CD4-positive, alpha-beta memory T cell (primary cell): ENCODE measurements around the gene CCDC120. TPM values are rescaled to one million over a fixed set of nuclear protein-coding genes. Genes with fewer than 3 reads are reported as not detected.

Experiments used
- CTCF ChIA-PET: fragments of 350-600 bp; sonication (Branson Sonifier 250); formaldehyde crosslinking; loops from one replicate; lab custom pipeline; 2021; ENCODE audit warnings: inconsistent platforms; ENCODE audit not compliant: partially characterized antibody; lab: Charles Lee
- POLR2A ChIA-PET: fragments of 350-600 bp; sonication (Branson Sonifier 250); formaldehyde crosslinking; loops from one replicate; lab custom pipeline; 2021; ENCODE audit not compliant: partially characterized antibody; lab: Charles Lee
- DNase-seq, 5 donors: peaks; one replicate each; pipeline versions ENCODE4 v3.0.0 to v3.0.0-alpha.2; 2020 to 2022; ENCODE audit warnings: mixed read lengths in 1 of 5
- H3K27ac ChIP-seq: one replicate; pipeline ENCODE4 v1.7.0; 2013; ENCODE audit warnings: low read depth, low read length
- H3K27me3 ChIP-seq: 2 replicates; pipeline ENCODE4 v1.7.0; 2013; ENCODE audit warnings: mild to moderate bottlenecking, low read length, moderate library complexity; ENCODE audit not compliant: insufficient read depth
- H3K36me3 ChIP-seq: 2 replicates; pipeline ENCODE4 v1.7.0; 2013; ENCODE audit warnings: mild to moderate bottlenecking, low read length, moderate library complexity; ENCODE audit not compliant: insufficient read depth
- H3K4me1 ChIP-seq: 2 replicates; pipeline ENCODE4 v1.7.0; 2013; ENCODE audit warnings: mild to moderate bottlenecking, low read length, moderate library complexity; ENCODE audit not compliant: insufficient read depth
- H3K4me3 ChIP-seq, 2 donors: one replicate each; pipeline ENCODE4 v1.7.0; 2013; ENCODE audit warnings: low read length in 2 of 2, mild to moderate bottlenecking in 1 of 2
- H3K9me3 ChIP-seq, 2 donors: one replicate each; pipeline ENCODE4 v1.7.0; 2013; ENCODE audit warnings: low read length in 2 of 2, control low read depth in 1 of 2; ENCODE audit not compliant: control insufficient read depth in 1 of 2
- H3K27ac Mint-ChIP-seq, 7 donors: one replicate each; pipeline ENCODE4 v1.8.0; 2020 to 2021; ENCODE audit warnings: mixed read lengths in 7 of 7, mild to moderate bottlenecking in 6 of 7, inconsistent platforms in 3 of 7, moderate library complexity in 3 of 7
- H3K27me3 Mint-ChIP-seq, 2 donors: one replicate each; pipeline ENCODE4 v1.8.0; 2020 to 2021; ENCODE audit warnings: mixed read lengths in 2 of 2
- H3K36me3 Mint-ChIP-seq, 2 donors: one replicate each; pipeline ENCODE4 v1.8.0; 2020 to 2021; ENCODE audit warnings: mixed read lengths in 2 of 2, inconsistent platforms in 1 of 2, mild to moderate bottlenecking in 1 of 2
- H3K4me1 Mint-ChIP-seq, 4 donors: one replicate each; pipeline ENCODE4 v1.8.0; 2020 to 2021; ENCODE audit warnings: mixed read lengths in 4 of 4, mild to moderate bottlenecking in 1 of 4
- H3K4me3 Mint-ChIP-seq, 8 donors: one replicate each; pipeline ENCODE4 v1.8.0; 2020 to 2021; ENCODE audit warnings: mixed read lengths in 8 of 8, mild to moderate bottlenecking in 7 of 8, moderate library complexity in 6 of 8, inconsistent platforms in 3 of 8
- H3K9me3 Mint-ChIP-seq, 8 donors: one replicate each; pipeline ENCODE4 v1.8.0; 2020 to 2021; ENCODE audit warnings: mixed read lengths in 8 of 8, mild to moderate bottlenecking in 5 of 8, inconsistent platforms in 3 of 8, moderate library complexity in 1 of 8
- intact Hi-C: fragments of 100-400 bp; cut with micrococcal nuclease; formaldehyde crosslinking; loops from one replicate; pipeline ENCODE4 v1.15.1; 2023
- polyA plus RNA-seq, 2 donors: library from polyadenylated mRNA; unstranded; fragments of 300-500 nt; fragmentation: Illumina TruSeq; gene quantifications; one replicate each; pipeline ENCODE4 v1.2.3, GENCODE V29; 2021
- total RNA-seq, 2 experiments: library from RNA; stranded (reverse); gene quantifications; one replicate each; pipeline ENCODE4 v1.2.3, GENCODE V29; 2021

CCDC120 gene
- total and polyA plus RNA-seq, 4 experiments from 2014 or later, result 0.19 to 10.6 (median 5.4) TPM

DNA sequence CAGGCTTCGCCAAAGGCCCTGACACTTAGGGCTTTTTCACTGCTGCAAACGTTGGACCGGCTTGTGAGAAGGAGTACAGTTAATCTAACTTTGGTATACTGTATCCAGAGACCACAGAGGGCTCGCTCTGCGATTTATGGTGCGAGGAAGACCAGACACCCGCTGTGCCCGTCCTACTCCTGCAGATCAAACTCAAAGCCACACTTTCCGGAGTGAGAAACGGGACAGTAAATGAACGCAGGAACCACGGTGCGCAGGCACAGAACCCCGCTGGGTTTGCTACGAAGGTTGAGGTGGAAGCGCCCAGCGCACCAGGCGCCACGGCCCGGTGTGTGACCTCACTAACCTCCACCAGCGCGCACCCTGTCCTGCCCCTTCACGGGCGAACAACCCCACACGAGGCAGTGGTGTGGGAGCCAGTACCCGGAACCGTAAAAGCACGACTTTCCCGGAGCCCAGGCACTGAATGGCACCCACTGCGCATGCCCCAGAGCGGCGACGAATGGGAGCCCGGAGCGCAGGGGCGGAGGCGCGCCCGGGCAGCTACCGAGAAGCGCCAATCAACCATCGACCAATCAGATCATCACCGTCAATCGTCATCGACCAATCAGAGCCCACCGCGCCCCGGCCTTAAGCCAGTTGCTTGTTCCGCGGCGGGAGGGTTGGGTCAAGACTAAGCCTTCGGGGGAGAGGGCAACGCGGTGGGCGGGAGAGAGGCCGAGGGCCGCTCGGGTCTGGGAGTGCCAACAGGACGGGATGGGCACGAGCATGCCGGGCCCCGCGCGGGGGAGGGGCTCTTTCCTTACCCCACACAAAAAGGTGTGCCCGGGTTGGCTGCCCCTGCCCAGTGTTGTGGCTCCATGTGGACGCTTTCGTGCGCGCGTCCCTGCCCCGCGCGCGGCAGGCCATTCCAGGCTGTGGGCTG, 42.2 kb downstream of the CCDC120 start:
- Histone ChIP-seq H3K36me3 (no peaks in the 10 kb centered on the region), H3K27me3 (no peaks in the 10 kb centered on the region), H3K27ac (peak overlapping the region; percentile 76), H3K4me1 (peaks cover 6% of the 10 kb centered on the region), H3K9me3 (no peaks in the 10 kb centered on the region), H3K4me3 (peak overlapping the region; percentile 22 to 71)
- intact Hi-C loops, result loop anchor here (2.0 kb wide), 2 partner anchors 22 to 26 kb away; partner anchors contain the start of genes GPKOW and PRAF2
- POLR2A ChIA-PET, result interaction anchor here (0.7 to 1.8 kb wide), 6 partner anchors 10 to 143 kb away, joined by 3 to 16 read pairs (median 4); partner anchors contain the start of genes GRIPAP1 and WDR45
- CTCF ChIA-PET, result no interaction called here
- H3K27ac Mint-ChIP-seq, result peak overlapping the region; percentile 93 to 97 (median 94)
- peaks cover 0 to 9% (median 4%) of the 10 kb centered on the region in 4 donors for H3K4me1 Mint-ChIP-seq
- DNase-seq, result peak; percentile 88 to 91 (median 89)
- no peaks in the 10 kb centered on the region for H3K9me3 Mint-ChIP-seq
- peaks cover 0 to 2% of the 10 kb centered on the region in 2 donors for H3K36me3 Mint-ChIP-seq
- no peaks in the 10 kb centered on the region for H3K27me3 Mint-ChIP-seq
- peak overlapping the region; percentile 87 to 92 (median 90) for H3K4me3 Mint-ChIP-seq

DNA sequence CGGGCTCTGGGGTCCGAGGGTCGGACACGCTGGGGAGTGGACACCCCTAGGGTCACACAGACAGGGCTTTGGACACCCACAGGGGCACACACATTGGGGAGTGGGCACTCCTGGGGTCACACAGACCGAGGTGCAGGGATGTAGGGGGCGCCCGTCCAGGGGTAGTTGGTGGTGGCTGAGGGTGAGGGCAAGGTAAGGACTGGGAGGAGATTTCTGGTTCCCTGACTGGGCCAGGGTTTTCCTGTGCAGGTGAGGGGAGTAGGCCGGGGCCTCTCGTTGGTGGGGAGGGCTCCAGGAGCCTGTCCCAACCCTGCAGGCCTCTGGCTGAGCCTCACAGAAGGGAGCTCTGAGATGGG, 42.8 kb downstream of the CCDC120 start:
- H3K36me3 Mint-ChIP-seq, result peaks cover 0 to 2% of the 10 kb centered on the region in 2 donors
- H3K9me3 Mint-ChIP-seq, result no peaks in the 10 kb centered on the region
- no peaks in the 10 kb centered on the region for H3K27me3 ChIP-seq
- intact Hi-C loops, result loop anchor here (2.0 kb wide), 2 partner anchors 21 to 27 kb away; partner anchors contain the start of genes GPKOW and PRAF2
- H3K4me3 Mint-ChIP-seq, result peak overlapping the region; percentile 51 to 92 (median 90)
- H3K36me3 ChIP-seq, result no peaks in the 10 kb centered on the region
- peaks cover 0 to 9% (median 5%) of the 10 kb centered on the region in 4 donors for H3K4me1 Mint-ChIP-seq
- ChIA-PET CTCF (no interaction called here), POLR2A (interaction anchor here (0.7 to 1.8 kb wide), 6 partner anchors 9 to 143 kb away, joined by 3 to 16 read pairs (median 4); partner anchors contain the start of genes GRIPAP1 and WDR45)
- peak overlapping the region; percentile 76 for H3K27ac ChIP-seq
- peak overlapping the region in 6 of 7 donors; percentile 22 to 96 (median 78) for H3K27ac Mint-ChIP-seq
- no peaks in the 10 kb centered on the region for H3K9me3 ChIP-seq
- DNase-seq, result no peak
- no peaks in the 10 kb centered on the region for H3K27me3 Mint-ChIP-seq
- H3K4me1 ChIP-seq, result peaks cover 6% of the 10 kb centered on the region
- peak overlapping the region in 1 of 2 donors; percentile 71 for H3K4me3 ChIP-seq

DNA sequence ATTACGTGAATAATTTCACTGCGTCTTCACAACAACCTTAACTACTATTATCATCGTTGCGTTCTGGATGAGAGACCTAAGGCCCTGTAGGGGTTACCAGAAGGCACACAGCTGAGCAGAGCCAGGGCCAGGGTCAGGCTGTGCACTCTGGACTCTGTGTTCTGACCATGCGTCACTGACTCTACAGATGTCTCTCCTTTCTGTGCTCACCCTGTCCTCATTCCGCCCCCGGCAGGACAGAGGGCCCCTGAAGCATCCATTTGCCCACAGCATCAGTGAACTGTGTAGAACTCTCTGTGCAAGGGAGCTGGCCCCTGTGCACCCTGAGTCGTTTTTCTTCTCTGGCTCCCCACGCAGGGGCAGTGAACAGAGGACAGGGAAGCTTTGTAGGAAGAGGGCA, 43.4 kb downstream of the CCDC120 start:
- H3K27ac Mint-ChIP-seq, result peak overlapping the region in 3 of 7 donors; percentile 42 to 96 (median 50)
- Histone ChIP-seq H3K27ac (no peak overlapping the region), H3K27me3 (no peaks in the 10 kb centered on the region), H3K36me3 (no peaks in the 10 kb centered on the region), H3K4me3 (no peak overlapping the region), H3K9me3 (no peaks in the 10 kb centered on the region), H3K4me1 (peaks cover 6% of the 10 kb centered on the region)
- no peaks in the 10 kb centered on the region for H3K9me3 Mint-ChIP-seq
- ChIA-PET CTCF (no interaction called here), POLR2A (no interaction called here)
- intact Hi-C loops, result no loop called here
- H3K36me3 Mint-ChIP-seq, result peaks cover 0 to 6% of the 10 kb centered on the region in 2 donors
- DNase-seq, result no peak
- H3K4me1 Mint-ChIP-seq, result peaks cover 0 to 13% (median 5%) of the 10 kb centered on the region in 4 donors
- peak overlapping the region; percentile 19 to 92 (median 89) for H3K4me3 Mint-ChIP-seq
- H3K27me3 Mint-ChIP-seq, result no peaks in the 10 kb centered on the region

DNA sequence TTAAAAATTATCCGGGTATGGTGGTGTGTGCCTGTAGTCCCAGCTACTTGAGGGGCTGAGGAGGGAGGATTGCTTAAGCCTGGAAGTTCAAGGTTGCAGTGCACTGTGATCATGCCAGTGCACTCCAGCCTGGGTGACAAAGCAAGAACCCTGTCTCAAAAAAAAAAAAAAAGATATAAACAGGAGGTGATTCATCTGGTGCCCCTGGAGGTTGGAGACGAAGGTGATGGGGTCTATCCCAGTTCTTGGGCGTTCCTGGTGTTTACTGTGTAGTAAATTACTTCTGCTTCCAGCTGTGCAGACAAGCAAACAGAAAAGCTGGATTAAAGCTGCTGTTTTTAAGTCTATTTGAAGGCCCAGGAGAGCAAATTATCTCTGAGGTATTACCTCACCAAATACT, 44.8 kb downstream of the CCDC120 start:
- POLR2A ChIA-PET, result no interaction called here
- intact Hi-C loops, result no loop called here
- Mint-ChIP-seq H3K27me3 (no peaks in the 10 kb centered on the region), H3K9me3 (no peaks in the 10 kb centered on the region), H3K27ac (no peak overlapping the region), H3K4me3 (no peak overlapping the region), H3K36me3 (peaks cover 0 to 6% of the 10 kb centered on the region in 2 donors), H3K4me1 (peaks cover 0 to 13% (median 5%) of the 10 kb centered on the region in 4 donors)
- H3K36me3 ChIP-seq, result no peaks in the 10 kb centered on the region
- no peaks in the 10 kb centered on the region for H3K27me3 ChIP-seq
- no peak overlapping the region for H3K27ac ChIP-seq
- CTCF ChIA-PET, result no interaction called here
- H3K4me1 ChIP-seq, result peaks cover 6% of the 10 kb centered on the region
- no peak overlapping the region for H3K4me3 ChIP-seq
- DNase-seq, result no peak
- H3K9me3 ChIP-seq, result no peaks in the 10 kb centered on the region

DNA sequence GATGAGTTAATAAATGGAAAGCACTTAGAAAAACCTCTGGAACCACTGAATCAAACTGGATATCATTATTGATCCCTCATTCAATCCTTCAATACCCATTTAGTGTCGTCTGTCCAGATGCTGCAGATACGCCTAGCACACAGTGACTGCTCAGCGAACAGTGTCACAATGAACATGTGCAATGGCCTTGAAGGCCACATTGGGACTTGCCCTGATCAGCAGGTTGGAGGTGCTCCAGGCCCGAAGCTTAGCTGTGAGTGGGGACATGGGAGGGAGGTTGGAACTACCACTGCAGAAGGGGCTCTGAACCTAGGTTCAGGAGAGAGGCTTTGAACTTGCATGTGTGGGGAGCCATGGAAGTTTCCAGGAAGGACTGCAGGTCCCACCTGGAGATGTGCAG, 47.5 kb downstream of the CCDC120 start:
- H3K27me3 Mint-ChIP-seq, result no peaks in the 10 kb centered on the region
- H3K9me3 Mint-ChIP-seq, result no peaks in the 10 kb centered on the region
- H3K4me3 Mint-ChIP-seq, result no peak overlapping the region
- Histone ChIP-seq H3K9me3 (no peaks in the 10 kb centered on the region), H3K4me3 (no peak overlapping the region), H3K4me1 (peaks cover 6% of the 10 kb centered on the region), H3K27me3 (no peaks in the 10 kb centered on the region), H3K36me3 (no peaks in the 10 kb centered on the region), H3K27ac (no peak overlapping the region)
- H3K27ac Mint-ChIP-seq, result peak overlapping the region in 1 of 7 donors; percentile 78
- DNase-seq, result no peak
- peaks cover 0 to 12% of the 10 kb centered on the region in 2 donors for H3K36me3 Mint-ChIP-seq
- intact Hi-C loops, result no loop called here
- POLR2A ChIA-PET, result no interaction called here
- H3K4me1 Mint-ChIP-seq, result peaks cover 0 to 4% (median under 1%) of the 10 kb centered on the region in 4 donors
- CTCF ChIA-PET, result no interaction called here

DNA sequence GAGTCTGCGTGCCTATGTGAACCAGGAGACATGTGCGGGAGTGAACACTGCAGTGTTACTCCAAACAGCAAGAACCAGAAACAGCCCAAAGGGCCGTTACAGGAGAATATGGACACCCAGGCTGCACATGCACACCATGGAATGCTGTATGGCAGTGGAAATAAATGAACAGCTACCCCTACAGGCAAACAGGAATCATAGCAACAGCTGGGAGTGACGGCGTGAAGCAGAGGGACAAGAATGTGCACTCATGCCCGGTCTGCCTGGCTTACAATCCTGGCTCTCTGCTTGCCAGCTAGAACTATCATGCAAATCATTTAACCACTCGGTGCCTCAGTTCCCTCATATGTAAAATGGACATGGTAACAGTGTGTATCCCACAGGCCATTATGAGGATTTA, 48.1 kb downstream of the CCDC120 start:
- DNase-seq, result peak in 2 of 5 donors; percentile 14 to 15
- intact Hi-C loops, result no loop called here
- Mint-ChIP-seq H3K36me3 (peaks cover 0 to 12% of the 10 kb centered on the region in 2 donors), H3K27ac (no peak overlapping the region), H3K4me3 (no peak overlapping the region), H3K4me1 (peaks cover 0 to 4% (median under 1%) of the 10 kb centered on the region in 4 donors), H3K27me3 (no peaks in the 10 kb centered on the region), H3K9me3 (no peaks in the 10 kb centered on the region)
- H3K27me3 ChIP-seq, result no peaks in the 10 kb centered on the region
- CTCF ChIA-PET, result no interaction called here
- POLR2A ChIA-PET, result no interaction called here
- no peaks in the 10 kb centered on the region for H3K4me1 ChIP-seq
- H3K9me3 ChIP-seq, result no peaks in the 10 kb centered on the region
- H3K36me3 ChIP-seq, result peaks cover 2% of the 10 kb centered on the region
- no peak overlapping the region for H3K27ac ChIP-seq
- H3K4me3 ChIP-seq, result no peak overlapping the region

DNA sequence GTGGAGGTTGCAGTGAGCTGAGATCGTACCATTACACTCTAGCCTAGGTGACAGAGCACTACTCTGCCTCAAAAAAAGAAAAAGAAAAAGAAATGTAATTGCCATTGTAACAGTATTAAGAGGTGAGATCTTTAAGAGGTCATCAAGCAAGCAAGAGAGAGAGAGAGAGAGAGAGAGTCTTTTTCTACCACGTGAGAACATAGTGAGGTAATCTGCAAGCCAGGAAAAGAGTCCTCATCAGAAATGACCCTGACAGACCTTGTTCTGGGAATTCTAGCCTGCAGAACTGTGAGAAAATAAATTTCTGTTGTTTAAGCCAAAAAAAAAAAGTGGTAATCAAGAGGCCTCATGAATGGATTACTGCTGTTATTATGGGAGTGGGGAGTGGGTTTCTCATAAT, 49.8 kb downstream of the CCDC120 start:
- Mint-ChIP-seq H3K36me3 (peaks cover 5 to 24% of the 10 kb centered on the region in 2 donors), H3K4me3 (no peak overlapping the region), H3K27ac (no peak overlapping the region), H3K9me3 (no peaks in the 10 kb centered on the region), H3K4me1 (peaks cover 0 to 4% (median under 1%) of the 10 kb centered on the region in 4 donors), H3K27me3 (no peaks in the 10 kb centered on the region)
- Histone ChIP-seq H3K36me3 (peaks cover 15% of the 10 kb centered on the region), H3K4me3 (no peak overlapping the region), H3K9me3 (no peaks in the 10 kb centered on the region), H3K27me3 (no peaks in the 10 kb centered on the region), H3K27ac (no peak overlapping the region), H3K4me1 (no peaks in the 10 kb centered on the region)
- POLR2A ChIA-PET, result no interaction called here
- CTCF ChIA-PET, result no interaction called here
- intact Hi-C loops, result no loop called here
- DNase-seq, result no peak
